ENCODE data around the gene PPP6R1. TPM values are rescaled to one million over a fixed set of nuclear protein-coding genes. Genes with fewer than 3 reads are reported as not detected.
A peak's percentile ranks its signal among the peaks of the same experiment; 100 is the strongest.

Gene PPP6R1
- total and polyA plus RNA-seq, 2 of the 13 experiments (the other 11 are each of a cell fraction or from before 2014, with no cell fraction given): 25.8 to 54.0 TPM

- no peak for TF ChIP-seq ZNF609 (CRISPR knock-in tag; IDR thresholded peaks at IDR 0.05; ENCODE audit: borderline replicate concordance)
- no peak for TF ChIP-seq SMAD1 (CRISPR knock-in tag; IDR thresholded peaks at IDR 0.05; ENCODE audit: borderline replicate concordance, low read depth)
- TF ChIP-seq POLR2G (IDR thresholded peaks at IDR 0.05; ENCODE audit: low read depth, low read length): 0 out of 2 replicates have a peak, but pooled peaks have one; percentile 6
- TF ChIP-seq ZNF83 (CRISPR knock-in tag; IDR thresholded peaks at IDR 0.05; ENCODE audit: borderline replicate concordance): no peak
- no peak for TF ChIP-seq HNRNPK (IDR thresholded peaks at IDR 0.05; ENCODE audit: low read depth, low read length, poor library complexity, severe bottlenecking)
- no peak for TF ChIP-seq ZNF431 (CRISPR knock-in tag; IDR thresholded peaks at IDR 0.05; ENCODE audit: borderline replicate concordance, low read depth)
Observed at GRCh38 chr19:55224038-55224665, 34.7 kb downstream of the PPP6R1 start (continued).
